NAMALWA (cell line): ENCODE results near the gene FRMD3.
A peak's percentile ranks its signal among the peaks of the same experiment; 100 is the strongest.

Experiments used
- DNase-seq: peaks from one replicate; pipeline ENCODE4 v3.0.0-alpha.2; 2015; ENCODE audit warnings: low spot score

Gene FRMD3

GRCh38 chr9:83432877-83433550 is 105.2 kb downstream of the FRMD3 start:
- DNase-seq: no peak

- no peak for DNase-seq
Measured at GRCh38 chr9:83432104-83432627, 106.0 kb downstream of the FRMD3 start.

DNA sequence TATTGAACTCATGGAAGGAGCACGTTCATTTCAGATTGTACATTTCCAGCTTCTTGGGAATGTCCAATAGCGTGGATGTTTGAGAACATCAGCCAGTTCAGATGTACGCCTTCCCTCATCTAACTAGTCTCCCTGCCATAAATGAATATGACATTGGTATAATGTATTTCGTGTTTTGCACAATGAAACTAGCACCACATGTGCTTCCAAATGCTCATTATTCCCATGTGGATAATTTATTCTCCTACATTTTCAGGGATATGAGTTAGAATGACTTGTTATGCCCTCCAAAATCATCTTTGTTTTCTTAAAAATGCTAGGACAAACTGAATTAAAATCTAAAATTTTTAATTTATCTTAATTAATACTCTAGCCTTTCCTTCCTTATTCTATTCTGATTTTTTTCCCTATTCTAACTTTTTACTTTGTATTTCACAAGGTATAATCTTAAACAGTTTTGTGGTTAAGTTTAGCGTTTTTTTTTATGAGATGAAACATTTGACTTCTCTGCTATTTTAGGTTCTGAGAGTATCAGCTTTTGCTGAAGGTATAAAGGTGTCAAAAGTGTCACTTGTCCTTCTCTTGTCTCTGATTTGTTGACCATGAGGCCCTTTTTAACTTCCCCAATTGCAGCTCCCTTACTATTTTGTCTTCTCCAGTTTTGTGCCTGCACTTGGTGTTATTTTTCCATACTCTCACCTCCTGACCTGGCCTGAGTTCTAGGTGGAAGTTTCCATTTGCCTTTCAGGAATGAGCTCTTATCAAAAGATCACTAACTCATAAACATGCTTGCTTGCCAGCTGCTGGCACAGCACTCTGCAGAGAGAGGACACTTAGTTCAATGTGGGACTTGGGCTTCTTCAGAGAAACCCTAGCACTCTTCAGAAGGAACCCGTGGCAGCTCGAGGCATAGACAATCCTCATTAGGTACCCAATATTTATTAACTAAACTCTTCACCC is 106.8 kb downstream of the FRMD3 start:
- no peak for DNase-seq

GRCh38 chr9:83430681-83431080 is 107.5 kb downstream of the FRMD3 start:
- DNase-seq: no peak

- DNase-seq: no peak
Measured at GRCh38 chr9:83429229-83429628, 109.0 kb downstream of the FRMD3 start.

GRCh38 chr9:83425240-83425639 is 113.0 kb downstream of the FRMD3 start:
- DNase-seq: no peak

DNA sequence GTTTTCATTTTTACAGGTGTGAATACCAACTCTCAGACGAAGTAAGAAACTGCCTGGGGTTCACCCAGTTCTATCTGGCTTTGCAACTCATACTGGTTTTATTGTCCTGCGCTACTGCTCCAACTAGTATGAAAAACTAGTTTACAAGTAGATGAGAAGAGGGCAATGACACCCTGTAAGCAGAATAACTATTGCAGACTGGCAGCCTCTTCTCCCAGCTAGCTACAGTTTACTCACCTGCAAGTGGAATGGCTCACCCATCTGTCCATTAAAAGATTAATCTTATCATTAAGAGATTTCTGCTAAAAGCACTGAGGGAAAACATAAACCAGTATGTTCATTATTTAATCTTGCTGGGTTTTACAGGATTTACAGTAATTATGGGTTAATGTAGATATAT is 113.4 kb downstream of the FRMD3 start:
- no peak for DNase-seq

- no peak for DNase-seq
Measured at GRCh38 chr9:83423815-83424707, 114.1 kb downstream of the FRMD3 start.

- DNase-seq: no peak
Measured at GRCh38 chr9:83422527-83422926, 115.7 kb downstream of the FRMD3 start.

DNA sequence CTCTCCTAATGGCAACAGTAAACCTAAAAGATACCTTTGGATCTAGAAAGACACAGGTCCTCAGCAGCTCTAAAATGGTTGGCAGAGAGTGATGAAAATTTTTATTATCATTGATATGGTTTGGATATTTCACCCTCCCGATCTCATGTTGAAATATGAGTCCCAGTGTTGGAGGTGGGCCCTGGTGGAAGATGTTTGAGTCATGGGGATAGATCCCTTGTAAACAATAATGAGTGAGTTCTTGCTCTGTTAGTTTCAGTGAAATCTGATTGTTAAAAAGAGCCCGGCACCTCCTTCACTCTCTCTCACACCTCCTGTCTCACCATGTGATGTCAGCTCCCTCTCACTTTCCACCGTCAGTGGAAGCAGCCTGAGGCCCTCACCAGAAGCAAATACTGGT is 117.7 kb downstream of the FRMD3 start:
- no peak for DNase-seq

DNA sequence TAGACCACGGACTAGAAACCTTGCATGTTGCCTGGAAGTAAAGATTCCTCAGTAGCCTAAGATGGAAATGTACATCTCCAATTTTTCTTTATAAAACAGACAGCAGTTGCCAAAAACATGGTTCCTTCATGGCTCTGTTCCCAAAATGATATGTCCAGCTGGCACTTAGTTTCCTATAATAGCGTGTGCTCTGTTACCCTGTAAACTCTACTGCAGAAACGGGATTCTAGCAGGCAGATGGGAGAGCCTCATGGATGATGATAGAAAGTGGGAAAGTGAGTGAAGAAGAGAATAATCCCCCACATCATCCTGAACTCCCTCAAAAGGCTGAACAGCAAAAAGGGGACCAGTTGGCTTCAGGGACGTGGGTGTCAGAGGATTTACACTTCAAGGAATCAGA is 118.2 kb downstream of the FRMD3 start:
- DNase-seq: no peak

DNA sequence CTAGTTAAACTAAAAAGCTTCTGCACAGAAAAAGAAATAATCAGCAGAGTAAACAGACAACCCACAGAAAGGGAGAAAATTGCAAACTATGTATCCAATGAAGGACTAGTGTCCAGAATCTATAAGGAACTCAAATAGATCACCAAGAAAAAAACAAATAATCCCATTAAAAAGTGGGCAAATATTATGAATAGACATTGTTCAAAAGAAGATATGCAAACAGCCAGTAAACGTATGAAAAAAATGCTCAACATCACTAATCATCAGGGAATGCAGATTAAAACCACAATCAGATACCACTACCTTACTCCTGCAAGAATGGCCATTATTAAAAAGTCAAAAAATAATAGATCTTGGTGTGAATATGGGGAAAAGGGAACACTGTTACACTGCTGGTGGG is 119.9 kb downstream of the FRMD3 start:
- no peak for DNase-seq

DNA sequence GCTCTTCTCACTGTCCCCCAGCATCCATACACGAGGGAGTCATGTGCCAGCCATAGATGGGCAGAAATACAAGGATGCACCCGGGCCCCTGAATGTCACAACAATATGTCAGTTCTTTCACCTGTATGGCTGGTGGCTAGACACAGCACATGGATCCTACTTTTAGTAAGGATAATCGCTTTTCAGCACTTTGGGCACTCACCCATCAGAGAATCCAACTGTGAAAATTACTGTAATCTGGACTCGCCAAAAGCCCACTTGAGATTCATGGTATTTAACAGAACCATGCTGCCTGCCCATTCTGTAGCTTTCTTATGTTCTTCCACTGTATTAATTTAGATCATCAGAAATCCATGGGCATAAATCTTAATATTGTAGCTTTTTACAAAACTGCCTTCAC is 124.8 kb downstream of the FRMD3 start:
- DNase-seq: no peak

GRCh38 chr9:83410701-83411100 is 127.5 kb downstream of the FRMD3 start:
- DNase-seq: no peak

DNA sequence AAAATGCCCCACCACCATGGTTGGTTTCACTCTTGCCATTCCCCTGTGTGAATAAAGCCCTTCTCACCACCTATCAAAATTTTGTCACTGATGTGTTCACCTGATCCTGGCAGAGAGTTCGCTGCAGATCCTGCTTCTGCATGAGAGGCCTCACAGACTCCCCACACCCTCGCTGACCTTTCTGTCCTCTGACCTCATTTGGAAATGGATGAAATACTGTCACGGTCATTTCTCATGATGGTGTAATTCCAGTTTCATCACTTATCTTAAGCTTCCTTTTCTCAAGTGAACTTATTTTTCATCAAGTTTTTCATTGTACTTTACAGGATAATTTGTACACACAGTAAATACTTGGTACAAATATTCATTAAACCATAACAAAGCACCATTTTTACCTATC is 131.3 kb downstream of the FRMD3 start:
- no peak for DNase-seq

DNA sequence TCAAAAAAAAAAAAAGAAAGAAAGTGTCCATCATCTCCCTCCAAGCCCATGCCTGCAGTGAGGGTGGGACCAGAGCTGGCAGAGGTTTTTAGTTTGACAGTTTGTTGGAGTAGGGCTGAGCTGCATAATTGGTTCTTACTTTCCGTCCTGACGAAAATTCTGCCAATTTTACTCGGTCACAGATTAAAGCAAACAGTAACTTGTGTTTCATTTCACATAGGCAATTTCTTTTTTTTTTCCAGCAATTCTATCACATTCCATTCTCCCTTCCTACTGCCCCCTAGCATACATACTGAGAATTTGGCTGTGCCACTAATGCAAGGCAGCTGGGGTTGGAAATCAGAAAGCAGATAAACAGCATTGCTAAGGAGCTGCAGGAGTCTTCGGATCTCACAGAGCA is 132.4 kb downstream of the FRMD3 start:
- DNase-seq: no peak

- DNase-seq: no peak
Measured at GRCh38 chr9:83403527-83404238, 134.5 kb downstream of the FRMD3 start.

DNA sequence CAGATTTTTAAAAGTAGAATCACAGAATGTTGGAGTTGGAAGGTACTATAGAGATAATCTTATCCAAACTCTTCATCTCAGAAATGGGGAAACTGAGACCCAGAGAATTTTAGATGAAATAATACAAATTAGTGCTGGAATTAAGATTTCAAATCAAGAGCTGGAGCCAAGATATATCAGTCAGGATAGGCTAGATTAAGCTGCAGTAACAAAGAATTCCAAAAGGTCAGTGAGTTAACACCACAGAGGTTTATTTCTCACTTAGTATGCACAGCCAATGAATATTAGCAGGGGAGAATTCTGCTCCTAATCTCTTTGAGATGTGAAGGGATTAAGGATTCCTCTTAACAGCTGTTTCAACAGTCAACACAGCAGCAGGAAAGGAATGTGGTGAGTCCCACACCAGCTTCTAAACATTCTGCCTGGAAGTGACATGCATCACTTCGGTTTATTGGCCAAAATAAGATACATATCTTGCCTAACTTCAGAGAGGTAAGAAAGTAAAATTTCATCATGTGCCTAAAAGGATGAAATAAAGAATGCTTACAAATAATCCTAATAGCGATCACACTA is 136.8 kb downstream of the FRMD3 start:
- no peak for DNase-seq

DNA sequence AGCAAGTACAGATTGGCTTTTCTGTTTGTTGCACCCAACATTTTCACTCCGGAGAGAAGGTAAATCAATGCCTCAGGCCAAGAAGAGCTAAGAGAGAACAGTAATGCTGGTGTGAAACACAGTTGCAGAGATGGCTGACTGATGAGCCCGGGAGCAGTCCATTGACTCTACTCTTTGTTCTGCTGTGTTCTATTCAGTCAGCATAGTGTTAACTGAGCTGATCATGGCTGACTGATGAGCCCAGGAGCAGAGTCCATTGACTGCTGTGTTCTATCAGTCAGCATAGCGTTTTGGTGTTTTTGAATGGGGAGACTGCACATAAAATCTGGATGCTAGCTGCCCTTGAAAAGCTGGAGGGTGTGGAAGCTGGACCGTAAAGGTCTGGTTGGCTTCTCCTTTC is 141.4 kb downstream of the FRMD3 start:
- DNase-seq: no peak

DNA sequence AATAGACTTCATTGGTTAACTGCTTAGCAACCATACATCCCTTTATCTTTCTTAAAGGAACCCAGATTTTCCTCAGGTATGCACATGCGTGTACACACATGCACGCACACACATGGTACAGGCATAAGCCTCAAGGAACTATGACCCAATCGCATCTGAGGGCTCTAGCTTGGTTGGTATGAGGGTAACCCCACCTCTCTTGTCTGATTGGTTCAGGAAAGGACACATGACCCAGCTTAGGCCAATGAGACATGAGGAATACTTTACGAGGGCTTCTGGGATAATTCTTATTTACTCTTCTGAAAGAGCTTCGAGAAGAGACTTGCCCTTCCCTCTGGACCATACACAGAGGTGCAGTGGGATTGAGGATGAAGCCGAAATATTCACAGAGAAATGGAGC is 141.9 kb downstream of the FRMD3 start:
- DNase-seq: peak; percentile 51

DNA sequence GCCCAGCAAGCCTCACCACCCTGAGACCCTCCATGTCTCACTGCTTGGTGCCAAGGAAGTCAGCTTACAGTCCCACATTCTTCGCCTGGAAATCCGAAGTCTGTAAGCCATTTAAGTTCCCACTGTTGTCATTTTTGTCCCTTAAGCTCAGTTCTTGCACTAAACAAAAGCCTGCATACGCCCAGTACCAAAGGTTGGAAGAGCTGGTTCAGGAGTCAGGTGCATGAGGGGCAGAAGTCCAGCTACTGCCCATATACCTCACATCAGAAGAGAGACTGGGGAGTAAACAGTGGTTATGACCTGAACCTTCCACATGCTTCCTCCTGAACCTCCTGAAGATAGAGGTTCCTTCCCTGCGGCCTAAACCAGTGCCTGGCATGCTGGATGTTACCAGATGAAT is 146.0 kb downstream of the FRMD3 start:
- no peak for DNase-seq
